ENCODE data around the gene KRTAP13-4. TPM values are rescaled to one million over a fixed set of nuclear protein-coding genes. Genes with fewer than 3 reads are reported as not detected.
A peak's percentile ranks its signal among the peaks of the same experiment; 100 is the strongest.

KRTAP13-4 gene
- total RNA-seq, 1 donor from 2014 or later = not detected

DNA sequence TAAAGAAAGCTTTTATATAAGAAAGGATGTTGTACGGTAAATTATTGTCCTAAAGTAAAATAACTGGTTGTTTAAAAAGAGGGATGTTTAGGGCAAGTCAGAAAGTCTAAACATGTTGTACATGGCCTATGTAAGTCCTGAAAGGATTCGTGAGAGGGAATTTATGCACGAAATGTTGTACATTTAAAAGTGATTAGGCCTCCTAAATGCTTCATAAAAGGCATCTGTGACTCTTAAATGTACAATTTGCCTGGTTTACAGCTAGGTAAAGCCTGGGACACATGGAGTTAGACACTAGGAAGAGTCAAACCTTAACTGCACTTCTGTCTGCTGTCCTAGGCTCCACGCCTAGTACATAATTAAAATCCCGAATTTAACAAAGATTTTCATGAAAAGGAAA, 14.0 kb upstream of the KRTAP13-4 start:
- Mint-ChIP-seq H3K4me1 (ENCODE audit: unreplicated experiment) (no peaks in the 10 kb centered on the region), H3K4me3 (ENCODE audit: unreplicated experiment) (no peak overlapping the region), H3K27me3 (ENCODE audit: unreplicated experiment) (no peaks in the 10 kb centered on the region), H3K9me3 (ENCODE audit: unreplicated experiment) (no peaks in the 10 kb centered on the region), H3K36me3 (ENCODE audit: low read depth, unreplicated experiment) (no peaks in the 10 kb centered on the region), H3K27ac (ENCODE audit: unreplicated experiment) (no peak overlapping the region)
- TF ChIP-seq, protein P1, sequence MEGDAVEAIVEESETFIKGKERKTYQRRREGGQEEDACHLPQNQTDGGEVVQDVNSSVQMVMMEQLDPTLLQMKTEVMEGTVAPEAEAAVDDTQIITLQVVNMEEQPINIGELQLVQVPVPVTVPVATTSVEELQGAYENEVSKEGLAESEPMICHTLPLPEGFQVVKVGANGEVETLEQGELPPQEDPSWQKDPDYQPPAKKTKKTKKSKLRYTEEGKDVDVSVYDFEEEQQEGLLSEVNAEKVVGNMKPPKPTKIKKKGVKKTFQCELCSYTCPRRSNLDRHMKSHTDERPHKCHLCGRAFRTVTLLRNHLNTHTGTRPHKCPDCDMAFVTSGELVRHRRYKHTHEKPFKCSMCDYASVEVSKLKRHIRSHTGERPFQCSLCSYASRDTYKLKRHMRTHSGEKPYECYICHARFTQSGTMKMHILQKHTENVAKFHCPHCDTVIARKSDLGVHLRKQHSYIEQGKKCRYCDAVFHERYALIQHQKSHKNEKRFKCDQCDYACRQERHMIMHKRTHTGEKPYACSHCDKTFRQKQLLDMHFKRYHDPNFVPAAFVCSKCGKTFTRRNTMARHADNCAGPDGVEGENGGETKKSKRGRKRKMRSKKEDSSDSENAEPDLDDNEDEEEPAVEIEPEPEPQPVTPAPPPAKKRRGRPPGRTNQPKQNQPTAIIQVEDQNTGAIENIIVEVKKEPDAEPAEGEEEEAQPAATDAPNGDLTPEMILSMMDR (IDR thresholded peaks at IDR 0.05; ENCODE audit: unreplicated experiment) = no peak
- DNase-seq (ENCODE audit: low spot score) = no peak

DNA sequence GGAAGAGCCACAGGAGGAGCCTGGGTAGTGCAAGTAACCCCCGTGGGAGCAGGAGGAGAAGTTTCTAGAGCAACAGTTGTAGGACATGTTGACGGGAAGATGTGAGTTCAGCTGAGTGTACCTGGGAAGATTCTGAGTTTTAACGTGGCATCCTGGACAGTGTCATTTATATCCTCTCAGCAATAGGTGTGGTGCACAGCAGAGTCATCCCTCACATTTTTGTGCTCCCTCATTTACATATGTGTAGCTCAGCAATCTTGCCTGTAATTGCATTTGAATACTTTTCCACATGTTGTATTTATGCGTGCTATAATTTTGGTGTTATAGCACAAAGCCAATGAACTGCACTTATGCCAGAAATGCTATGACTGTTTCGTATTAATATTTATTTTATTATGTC, 4.2 kb upstream of the KRTAP13-4 start, which contains the start of gene KRTAP13-3:
TSS of gene KRTAP13-3 (minus strand) at position 101 of the 400 bp plus-strand sequence. CDS start at position 87, 14 bp downstream.
- DNase-seq (ENCODE audit: low spot score) = no peak
- no peak within 1 kb of the TSS for H3K27ac Mint-ChIP-seq (ENCODE audit: unreplicated experiment)
- no peaks in the 10 kb centered on the region for H3K9me3 Mint-ChIP-seq (ENCODE audit: unreplicated experiment)
- peaks cover 4% of the 10 kb centered on the region for H3K4me1 Mint-ChIP-seq (ENCODE audit: unreplicated experiment)
- H3K36me3 Mint-ChIP-seq (ENCODE audit: low read depth, unreplicated experiment) = no peaks in the 10 kb centered on the region
- no peaks in the 10 kb centered on the region for H3K27me3 Mint-ChIP-seq (ENCODE audit: unreplicated experiment)
- TF ChIP-seq, protein P1 (IDR thresholded peaks at IDR 0.05; ENCODE audit: unreplicated experiment) = no peak
- no peak within 1 kb of the TSS for H3K4me3 Mint-ChIP-seq (ENCODE audit: unreplicated experiment)

DNA sequence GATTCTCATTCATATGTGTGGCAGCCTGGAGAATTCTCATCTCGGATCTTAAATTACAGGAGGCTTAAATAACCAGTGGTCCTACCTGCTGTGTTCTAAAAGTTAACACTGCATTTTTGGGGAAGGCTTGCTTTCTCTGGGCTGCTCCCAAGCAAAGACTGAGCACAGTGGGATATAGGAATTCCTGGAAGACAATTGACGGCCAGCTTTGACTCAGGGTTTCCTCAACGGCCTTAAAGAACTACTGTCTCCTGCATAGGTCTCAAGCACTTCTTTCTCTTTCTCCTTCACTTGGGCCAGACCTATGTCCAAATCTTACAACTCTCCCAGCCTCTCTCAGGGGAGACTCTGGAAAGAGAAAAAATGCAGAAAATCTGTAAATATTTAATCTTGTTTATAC, 3.3 kb upstream of the KRTAP13-4 start:
- H3K27me3 Mint-ChIP-seq (ENCODE audit: unreplicated experiment) = no peaks in the 10 kb centered on the region
- TF ChIP-seq, protein P1 (IDR thresholded peaks at IDR 0.05; ENCODE audit: unreplicated experiment) = no peak
- DNase-seq (ENCODE audit: low spot score) = no peak
- H3K4me1 Mint-ChIP-seq (ENCODE audit: unreplicated experiment) = peaks cover 4% of the 10 kb centered on the region
- H3K9me3 Mint-ChIP-seq (ENCODE audit: unreplicated experiment) = no peaks in the 10 kb centered on the region
- no peak overlapping the region for H3K4me3 Mint-ChIP-seq (ENCODE audit: unreplicated experiment)
- H3K36me3 Mint-ChIP-seq (ENCODE audit: low read depth, unreplicated experiment) = no peaks in the 10 kb centered on the region
- no peak overlapping the region for H3K27ac Mint-ChIP-seq (ENCODE audit: unreplicated experiment)

DNA sequence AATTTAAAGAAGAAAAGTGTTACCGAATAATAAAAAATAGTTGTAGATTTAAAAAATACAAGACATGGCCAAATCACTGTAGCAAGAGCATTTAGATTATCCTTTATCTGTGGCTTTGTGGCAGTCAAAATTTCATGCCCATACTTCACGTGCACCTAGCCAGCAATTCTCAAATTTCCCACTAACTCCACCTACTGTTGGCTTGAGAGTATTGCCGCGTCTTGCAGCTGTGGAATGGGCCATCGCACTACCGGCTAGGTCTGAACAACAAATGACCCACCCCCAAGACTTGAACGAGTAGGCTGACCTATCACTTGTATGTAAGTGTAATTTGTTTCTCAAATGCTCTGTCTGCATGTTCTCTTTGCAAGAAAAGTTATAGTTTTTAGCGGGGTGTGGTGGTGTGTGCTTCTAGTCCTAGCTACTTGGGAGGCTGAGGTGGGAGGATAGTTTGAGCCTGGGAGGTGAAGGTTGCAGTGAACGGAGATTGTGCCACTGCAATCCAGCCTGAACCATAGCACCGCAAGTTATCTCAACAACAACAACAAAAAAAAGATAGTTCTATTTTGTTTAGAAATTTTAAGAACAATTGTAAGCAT, 4.1 kb downstream of the KRTAP13-4 start:
- H3K27ac Mint-ChIP-seq (ENCODE audit: unreplicated experiment) = no peak overlapping the region
- TF ChIP-seq, protein P1 (IDR thresholded peaks at IDR 0.05; ENCODE audit: unreplicated experiment) = peak; percentile 69
- peak; percentile 59 for DNase-seq (ENCODE audit: low spot score)
- no peaks in the 10 kb centered on the region for H3K9me3 Mint-ChIP-seq (ENCODE audit: unreplicated experiment)
- no peaks in the 10 kb centered on the region for H3K36me3 Mint-ChIP-seq (ENCODE audit: low read depth, unreplicated experiment)
- H3K4me1 Mint-ChIP-seq (ENCODE audit: unreplicated experiment) = peaks cover 4% of the 10 kb centered on the region
- H3K4me3 Mint-ChIP-seq (ENCODE audit: unreplicated experiment) = no peak overlapping the region
- peaks cover 6% of the 10 kb centered on the region for H3K27me3 Mint-ChIP-seq (ENCODE audit: unreplicated experiment)

DNA sequence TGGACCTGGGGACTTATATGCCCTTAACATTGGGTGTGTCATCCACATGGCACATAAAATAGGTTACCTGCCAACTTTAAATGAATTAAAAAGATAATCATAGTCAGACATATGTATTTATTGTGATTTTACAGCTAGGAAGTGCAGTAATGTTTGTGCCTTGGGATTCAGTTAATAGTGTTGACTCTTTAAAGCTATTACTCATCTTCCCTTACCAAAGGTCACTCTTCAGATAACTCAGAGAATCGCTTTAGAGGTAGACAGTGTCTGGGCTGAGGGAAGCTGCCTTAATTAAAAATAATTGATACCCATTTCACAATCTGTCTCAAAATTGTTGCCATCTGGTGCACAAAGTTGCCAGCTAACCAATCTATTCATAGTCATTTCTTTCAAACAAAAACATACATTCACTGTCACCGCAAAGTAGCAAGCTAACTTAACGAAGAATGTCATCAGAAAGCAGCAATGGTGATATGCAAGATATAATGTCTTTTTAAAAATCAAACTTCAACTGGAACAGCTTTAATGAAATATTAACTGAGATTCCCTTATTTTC, 7.1 kb downstream of the KRTAP13-4 start:
- DNase-seq (ENCODE audit: low spot score) = no peak
- Mint-ChIP-seq H3K4me3 (ENCODE audit: unreplicated experiment) (no peak overlapping the region), H3K4me1 (ENCODE audit: unreplicated experiment) (peaks cover 8% of the 10 kb centered on the region), H3K27me3 (ENCODE audit: unreplicated experiment) (peaks cover 6% of the 10 kb centered on the region), H3K9me3 (ENCODE audit: unreplicated experiment) (no peaks in the 10 kb centered on the region), H3K36me3 (ENCODE audit: low read depth, unreplicated experiment) (no peaks in the 10 kb centered on the region), H3K27ac (ENCODE audit: unreplicated experiment) (no peak overlapping the region)
- TF ChIP-seq, protein P1 (IDR thresholded peaks at IDR 0.05; ENCODE audit: unreplicated experiment) = no peak
